Endodermal cell (in vitro differentiated cells): ENCODE data around the gene STXBP5. TPM values are rescaled to one million over a fixed set of nuclear protein-coding genes. Genes with fewer than 3 reads are reported as not detected.

Experiments
- DNase-seq: peaks from one replicate; pipeline ENCODE4 v3.0.0-alpha.2; 2017
- H3K27ac ChIP-seq: 2 replicates; pipeline ENCODE4 v1.5.1; 2013; ENCODE audit warnings: mild to moderate bottlenecking, low read depth, low read length, moderate library complexity
- H3K27me3 ChIP-seq: 2 replicates; pipeline ENCODE4 v1.6.1; 2013; ENCODE audit warnings: mild to moderate bottlenecking, low read length, moderate library complexity; ENCODE audit not compliant: insufficient read depth, control insufficient read depth, poor library complexity, severe bottlenecking
- H3K36me3 ChIP-seq: 2 replicates; pipeline ENCODE4 v1.7.0; 2013; ENCODE audit warnings: mild to moderate bottlenecking, low read length, moderate library complexity; ENCODE audit not compliant: control insufficient read depth, insufficient read depth
- H3K4me1 ChIP-seq: one replicate; pipeline ENCODE4 v1.7.0; 2013; ENCODE audit warnings: low read length; ENCODE audit not compliant: control insufficient read depth, insufficient read depth
- H3K4me3 ChIP-seq: 2 replicates; pipeline ENCODE4 v1.5.1; 2013; ENCODE audit warnings: mild to moderate bottlenecking, low read length, moderate library complexity
- H3K9ac ChIP-seq: 2 replicates; pipeline ENCODE4 v1.6.1; 2013; ENCODE audit warnings: mild to moderate bottlenecking, low read length, moderate library complexity; ENCODE audit not compliant: poor library complexity, severe bottlenecking; ENCODE audit errors: extremely low read depth
- H3K9me3 ChIP-seq: 2 replicates; pipeline ENCODE4 v1.6.1; 2013; ENCODE audit warnings: mild to moderate bottlenecking, low read length, moderate library complexity; ENCODE audit not compliant: control insufficient read depth
- H3K27ac Mint-ChIP-seq: 2 replicates; pipeline ENCODE4 v1.8.0; 2020; ENCODE audit warnings: mixed read lengths
- H3K27me3 Mint-ChIP-seq: 2 replicates; pipeline ENCODE4 v1.8.0; 2021; ENCODE audit warnings: mild to moderate bottlenecking, mixed read lengths; ENCODE audit not compliant: insufficient read depth
- H3K36me3 Mint-ChIP-seq: 2 replicates; pipeline ENCODE4 v1.8.0; 2020; ENCODE audit warnings: low read depth, mixed read lengths
- H3K4me1 Mint-ChIP-seq: 2 replicates; pipeline ENCODE4 v1.8.0; 2020; ENCODE audit warnings: mixed read lengths
- H3K4me3 Mint-ChIP-seq: 2 replicates; pipeline ENCODE4 v1.8.0; 2020; ENCODE audit warnings: mild to moderate bottlenecking, moderate library complexity, mixed read lengths
- H3K9me3 Mint-ChIP-seq: 2 replicates; pipeline ENCODE4 v1.8.0; 2020; ENCODE audit warnings: mild to moderate bottlenecking, mixed read lengths
- CTCF ChIP-seq: fragments of 200-600 bp; sonication (generic); conservative IDR thresholded peaks from 2 replicates; pipeline ENCODE4 v1.5.0; 2021; ENCODE audit warnings: antibody characterized with exemption, mild to moderate bottlenecking
- WGBS, 2 experiments: methylation state at CpG; one replicate each; pipeline versions ENCODE4 v1.1.5 to v1.1.7; 2013; ENCODE audit warnings: missing lambda C conversion rate in 2 of 2, mixed read lengths in 1 of 2; ENCODE audit not compliant: insufficient coverage in 1 of 2, insufficient read length in 1 of 2; 5-methylcytosine and 5-hydroxymethylcytosine counted together
- total RNA-seq, 2 donors: library from RNA; stranded (reverse); fragmentation: NEBNext Ultra II Directional in 1 of 2; extraction: Animal tissue kit (Norgen Biotek cat#: 25700) in 1 of 2; gene quantifications; 2 replicates in 1 of 2; 3 replicates in 1 of 2; pipeline ENCODE4 v1.2.1, GENCODE V29; 2021

The STXBP5 gene
- total RNA-seq, 2 donors from 2014 or later, result 19.2 to 25.2 TPM

GRCh38 chr6:147266821-147267220, 62.6 kb downstream of the STXBP5 start:
- Mint-ChIP-seq H3K27me3 (no peaks in the 10 kb centered on the region), H3K36me3 (peaks cover 36% of the 10 kb centered on the region), H3K4me1 (peaks cover 8% of the 10 kb centered on the region), H3K4me3 (no peak overlapping the region), H3K27ac (no peak overlapping the region), H3K9me3 (no peaks in the 10 kb centered on the region)
- Histone ChIP-seq H3K27me3 (no peaks in the 10 kb centered on the region), H3K27ac (no peak overlapping the region), H3K36me3 (peaks cover 43% of the 10 kb centered on the region), H3K4me3 (no peak overlapping the region), H3K9me3 (no peaks in the 10 kb centered on the region), H3K4me1 (peaks cover 5% of the 10 kb centered on the region), H3K9ac (no peak overlapping the region)
- TF ChIP-seq CTCF, result no peak
- 100% methylated on average over 1 of the region's 3 CpGs; no CpG with 5 or more reads in 1 of the 2 experiments for WGBS, 2 experiments
- no peak for DNase-seq

GRCh38 chr6:147267658-147268057, 63.4 kb downstream of the STXBP5 start:
- Mint-ChIP-seq H3K27me3 (no peaks in the 10 kb centered on the region), H3K4me1 (peaks cover 8% of the 10 kb centered on the region)

DNA sequence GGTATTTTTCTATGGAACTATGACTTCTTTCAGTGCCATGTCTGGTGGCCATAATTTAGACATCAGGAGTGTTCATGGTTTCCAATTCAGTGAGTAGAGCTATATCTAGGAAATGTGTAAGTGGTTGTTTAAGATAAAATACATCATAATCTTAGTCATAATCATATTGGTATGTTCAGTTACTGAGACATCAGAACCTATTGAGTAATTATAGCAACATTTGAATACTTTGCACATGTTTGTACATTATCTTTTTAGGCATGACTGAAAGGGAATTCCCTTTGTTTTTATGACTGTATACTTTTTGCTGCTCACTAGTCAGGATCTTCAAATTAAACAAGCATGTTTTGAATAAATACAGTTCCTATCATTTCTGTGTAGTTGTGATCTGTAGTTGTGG, 64.0 kb downstream of the STXBP5 start:
- no peaks in the 10 kb centered on the region for H3K9me3 ChIP-seq
- H3K36me3 ChIP-seq, result peaks cover 46% of the 10 kb centered on the region
- no peak overlapping the region for H3K4me3 Mint-ChIP-seq
- H3K4me1 ChIP-seq, result peaks cover 5% of the 10 kb centered on the region
- DNase-seq, result no peak
- H3K4me1 Mint-ChIP-seq, result peaks cover 8% of the 10 kb centered on the region
- H3K36me3 Mint-ChIP-seq, result peaks cover 43% of the 10 kb centered on the region
- no peak overlapping the region for H3K4me3 ChIP-seq
- TF ChIP-seq CTCF, result no peak
- no peaks in the 10 kb centered on the region for H3K9me3 Mint-ChIP-seq
- no peak overlapping the region for H3K27ac ChIP-seq
- H3K27me3 Mint-ChIP-seq, result no peaks in the 10 kb centered on the region
- H3K27ac Mint-ChIP-seq, result no peak overlapping the region
- no peaks in the 10 kb centered on the region for H3K27me3 ChIP-seq
- no peak overlapping the region for H3K9ac ChIP-seq

More at GRCh38 chr6:147267658-147268057, 63.4 kb downstream of the STXBP5 start:
- WGBS, 2 experiments, result 100% methylated on average over 1 to 2 of the region's 2 CpGs
- no peaks in the 10 kb centered on the region for H3K9me3 ChIP-seq
- peaks cover 46% of the 10 kb centered on the region for H3K36me3 ChIP-seq
- no peak overlapping the region for H3K4me3 Mint-ChIP-seq
- H3K27me3 ChIP-seq, result no peaks in the 10 kb centered on the region
- H3K27ac ChIP-seq, result no peak overlapping the region
- TF ChIP-seq CTCF, result no peak
- H3K4me1 ChIP-seq, result peaks cover 5% of the 10 kb centered on the region
- no peak overlapping the region for H3K9ac ChIP-seq
- no peak overlapping the region for H3K4me3 ChIP-seq
- DNase-seq, result no peak
- no peaks in the 10 kb centered on the region for H3K9me3 Mint-ChIP-seq
- peaks cover 39% of the 10 kb centered on the region for H3K36me3 Mint-ChIP-seq
- no peak overlapping the region for H3K27ac Mint-ChIP-seq
